Neural progenitor cell (in vitro differentiated cells): ENCODE results near the gene IPO4. TPM values are rescaled to one million over a fixed set of nuclear protein-coding genes. Genes with fewer than 3 reads are reported as not detected.
A peak's percentile ranks its signal among the peaks of the same experiment; 100 is the strongest.

ENCODE experiments used
- DNase-seq: peaks from one replicate; pipeline ENCODE4 v3.0.0-alpha.2; 2016; ENCODE audit warnings: low spot score
- H2AFZ ChIP-seq: fragments of 200-600 bp; sonication (generic); replicated peaks from 2 replicates; pipeline ENCODE4 v1.6.1; 2016; ENCODE audit warnings: antibody characterized with exemption
- H3F3A ChIP-seq: fragments of 200-600 bp; sonication (generic); 2 replicates; pipeline ENCODE4 v1.6.1; 2016; ENCODE audit warnings: antibody characterized with exemption, low read depth
- H3K27ac ChIP-seq: fragments of 200-600 bp; sonication (generic); 2 replicates; pipeline ENCODE4 v1.5.1; 2016; ENCODE audit warnings: mild to moderate bottlenecking
- H3K27me3 ChIP-seq: fragments of 200-600 bp; sonication (generic); 2 replicates; pipeline ENCODE4 v1.6.1; 2016; ENCODE audit warnings: mild to moderate bottlenecking, moderate library complexity
- H3K36me3 ChIP-seq: fragments of 200-600 bp; sonication (generic); 2 replicates; pipeline ENCODE4 v1.5.1; 2016
- H3K4me1 ChIP-seq: fragments of 200-600 bp; sonication (generic); 2 replicates; pipeline ENCODE4 v1.6.1; 2016; ENCODE audit warnings: mixed run types
- H3K4me2 ChIP-seq: fragments of 200-600 bp; sonication (generic); 2 replicates; pipeline ENCODE4 v1.6.1; 2016
- H3K4me3 ChIP-seq: fragments of 200-600 bp; sonication (generic); 2 replicates; pipeline ENCODE4 v1.5.1; 2016
- H3K79me2 ChIP-seq: fragments of 200-600 bp; sonication (generic); 2 replicates; pipeline ENCODE4 v1.6.1; 2016; ENCODE audit warnings: low read depth
- H3K9ac ChIP-seq: fragments of 200-600 bp; sonication (generic); 2 replicates; pipeline ENCODE4 v1.6.1; 2016
- H3K9me3 ChIP-seq: fragments of 200-600 bp; sonication (generic); 2 replicates; pipeline ENCODE4 v1.5.1; 2016; ENCODE audit warnings: low read depth
- H4K20me1 ChIP-seq: fragments of 200-600 bp; sonication (generic); 2 replicates; pipeline ENCODE4 v1.6.1; 2016; ENCODE audit warnings: low read depth
- H3K27ac Mint-ChIP-seq: 3 replicates; pipeline ENCODE4 v1.8.0; 2021; ENCODE audit warnings: mixed read lengths
- H3K27me3 Mint-ChIP-seq: 2 replicates; pipeline ENCODE4 v1.8.0; 2022; ENCODE audit warnings: low read depth, mild to moderate bottlenecking, inconsistent platforms, moderate library complexity, mixed read lengths; ENCODE audit not compliant: insufficient read depth
- H3K36me3 Mint-ChIP-seq: 3 replicates; pipeline ENCODE4 v1.8.0; 2021; ENCODE audit warnings: mixed read lengths
- H3K4me1 Mint-ChIP-seq: 3 replicates; pipeline ENCODE4 v1.8.0; 2021; ENCODE audit warnings: mixed read lengths
- H3K4me3 Mint-ChIP-seq: 3 replicates; pipeline ENCODE4 v1.8.0; 2021; ENCODE audit warnings: mild to moderate bottlenecking, moderate library complexity, mixed read lengths
- H3K9me3 Mint-ChIP-seq: 3 replicates; pipeline ENCODE4 v1.8.0; 2020; ENCODE audit warnings: mixed read lengths
- CTCF ChIP-seq: fragments of 200-600 bp; sonication (generic); IDR thresholded peaks from 2 replicates; pipeline ENCODE4 v1.5.1; 2017; ENCODE audit warnings: antibody characterized with exemption, mild to moderate bottlenecking
- EZH2 ChIP-seq: fragments of 200-600 bp; sonication (generic); IDR thresholded peaks from 2 replicates; pipeline ENCODE4 v1.6.1; 2017; ENCODE audit warnings: antibody characterized with exemption, mild to moderate bottlenecking, moderate library complexity
- EZH2phosphoT487 ChIP-seq: fragments of 200-600 bp; sonication (generic); IDR thresholded peaks from 2 replicates; pipeline ENCODE4 v1.6.1; 2017; ENCODE audit warnings: antibody characterized with exemption
- total RNA-seq: library from RNA; depleted of rRNA; stranded (reverse); fragments of >200 nt; gene quantifications from 2 replicates; pipeline ENCODE4 v1.2.3, GENCODE V29; 2015; ENCODE audit warnings: low replicate concordance

IPO4 gene
- total RNA-seq, 1 donor from 2014 or later = 15.9 TPM

GRCh38 chr14:24160850-24161804 is 27.5 kb downstream of the IPO4 start, which contains the start of gene IRF9:
Gene IRF9 (plus strand): TSS chr14:24161265. CDS start chr14:24162145, 880 bp downstream.
- Histone ChIP-seq H3K4me1 (no peaks in the 10 kb centered on the region), H3K79me2 (no peaks in the 10 kb centered on the region), H3F3A (peaks cover 8% of the 10 kb centered on the region), H3K4me3 (peak within 1 kb of the TSS; percentile 21), H3K27ac (no peak within 1 kb of the TSS), H2AFZ (no peak within 1 kb of the TSS), H4K20me1 (peaks cover 5% of the 10 kb centered on the region), H3K36me3 (no peaks in the 10 kb centered on the region), H3K9me3 (no peaks in the 10 kb centered on the region), H3K4me2 (peak within 1 kb of the TSS; percentile 60), H3K9ac (no peak within 1 kb of the TSS), H3K27me3 (no peaks in the 10 kb centered on the region)
- peaks cover 11% of the 10 kb centered on the region for H3K36me3 Mint-ChIP-seq
- peaks cover 4% of the 10 kb centered on the region for H3K27me3 Mint-ChIP-seq
- TF ChIP-seq EZH2 = no peak
- no peak for TF ChIP-seq EZH2phosphoT487
- peak; percentile 97 for TF ChIP-seq CTCF
- H3K27ac Mint-ChIP-seq = peak within 1 kb of the TSS; percentile 95
- peaks cover 12% of the 10 kb centered on the region for H3K4me1 Mint-ChIP-seq
- H3K4me3 Mint-ChIP-seq = peak within 1 kb of the TSS; percentile 85
- no peaks in the 10 kb centered on the region for H3K9me3 Mint-ChIP-seq
- peak; percentile 98 for DNase-seq

GRCh38 chr14:24160499-24160849 is 28.1 kb downstream of the IPO4 start:
- H3K27ac Mint-ChIP-seq = no peak overlapping the region
- peaks cover 16% of the 10 kb centered on the region for H3K36me3 Mint-ChIP-seq
- DNase-seq = no peak
- H3K9ac ChIP-seq = no peak overlapping the region
- peaks cover 5% of the 10 kb centered on the region for H4K20me1 ChIP-seq
- peaks cover 4% of the 10 kb centered on the region for H3K27me3 Mint-ChIP-seq
- no peak overlapping the region for H3K4me2 ChIP-seq
- H3K9me3 Mint-ChIP-seq = no peaks in the 10 kb centered on the region
- H3F3A ChIP-seq = peaks cover 8% of the 10 kb centered on the region
- no peaks in the 10 kb centered on the region for H3K9me3 ChIP-seq
- no peak overlapping the region for H3K4me3 ChIP-seq
- TF ChIP-seq EZH2phosphoT487 = no peak
- TF ChIP-seq EZH2 = no peak
- no peak for TF ChIP-seq CTCF
- H3K27me3 ChIP-seq = no peaks in the 10 kb centered on the region
- H3K4me1 Mint-ChIP-seq = peaks cover 12% of the 10 kb centered on the region
- no peak overlapping the region for H3K4me3 Mint-ChIP-seq
- no peaks in the 10 kb centered on the region for H3K36me3 ChIP-seq
- H2AFZ ChIP-seq = no peak overlapping the region
- no peak overlapping the region for H3K27ac ChIP-seq
- no peaks in the 10 kb centered on the region for H3K79me2 ChIP-seq
- H3K4me1 ChIP-seq = no peaks in the 10 kb centered on the region

- Mint-ChIP-seq H3K36me3 (peaks cover 18% of the 10 kb centered on the region), H3K27me3 (peaks cover 4% of the 10 kb centered on the region), H3K4me3 (no peak overlapping the region), H3K4me1 (peaks cover 12% of the 10 kb centered on the region), H3K27ac (no peak overlapping the region), H3K9me3 (no peaks in the 10 kb centered on the region)
- no peak for TF ChIP-seq EZH2
- TF ChIP-seq CTCF = no peak
- no peak for TF ChIP-seq EZH2phosphoT487
- Histone ChIP-seq H2AFZ (no peak overlapping the region), H3K4me3 (no peak overlapping the region), H3F3A (peaks cover 8% of the 10 kb centered on the region), H3K4me1 (no peaks in the 10 kb centered on the region), H3K27ac (no peak overlapping the region), H4K20me1 (peaks cover 5% of the 10 kb centered on the region), H3K79me2 (no peaks in the 10 kb centered on the region), H3K9me3 (no peaks in the 10 kb centered on the region), H3K9ac (no peak overlapping the region), H3K4me2 (no peak overlapping the region), H3K27me3 (no peaks in the 10 kb centered on the region), H3K36me3 (no peaks in the 10 kb centered on the region)
- DNase-seq = no peak
These were observed 28.7 kb downstream of the IPO4 start for GRCh38 chr14:24159777-24160498.
